ENCODE measurements around the gene TEX11. TPM values are rescaled to one million over a fixed set of nuclear protein-coding genes. Genes with fewer than 3 reads are reported as not detected.
"Not testable (repeated sequence)": the region's sequence is repeated elsewhere in the genome, so short reads cannot be mapped to it uniquely, and the experiment has no call there.

Gene TEX11
- total RNA-seq, 4 donors from 2014 or later, result not detected

- 43 to 64% methylated on average over 2 of the region's 2 CpGs for WGBS, 2 donors
- no peak for DNase-seq (ENCODE audit: low spot score in 2 of 2)
- intact Hi-C loops (cut with DNase I; ENCODE audit: low total_unique reads), result no loop called here
Observed at GRCh38 chrX:70774223-70774622, 134.3 kb downstream of the TEX11 start.

GRCh38 chrX:70769659-70770227, 138.8 kb downstream of the TEX11 start:
- 21 to 26% methylated on average over 3 of the region's 3 CpGs for WGBS, 2 donors
- no peak for DNase-seq (ENCODE audit: low spot score in 2 of 2)
- intact Hi-C loops (cut with DNase I; ENCODE audit: low total_unique reads), result loop anchor here (5.0 kb wide), 1 partner anchor 1293 kb away; no protein-coding TSS in a partner anchor
- no peak overlapping the region for H3K4me3 ChIP-seq (ENCODE audit: low read depth, poor library complexity, severe bottlenecking)
- no peak for TF ChIP-seq CTCF (IDR thresholded peaks at IDR 0.05)
- TF ChIP-seq POLR2A (IDR thresholded peaks at IDR 0.05), result no peak

More at GRCh38 chrX:70774223-70774622, 134.3 kb downstream of the TEX11 start:
- TF ChIP-seq CTCF (IDR thresholded peaks at IDR 0.05) (no peak), POLR2A (IDR thresholded peaks at IDR 0.05) (no peak)
- no peak overlapping the region for H3K4me3 ChIP-seq (ENCODE audit: low read depth, poor library complexity, severe bottlenecking)

GRCh38 chrX:70762285-70762684, 146.2 kb downstream of the TEX11 start:
- intact Hi-C loops (cut with DNase I; ENCODE audit: low total_unique reads), result no loop called here
- TF ChIP-seq CTCF (IDR thresholded peaks at IDR 0.05) (no peak), POLR2A (IDR thresholded peaks at IDR 0.05) (no peak)
- WGBS, 2 donors, result 43 to 56% methylated on average over 10 of the region's 10 CpGs
- no peak for DNase-seq (ENCODE audit: low spot score in 2 of 2)
- H3K4me3 ChIP-seq (ENCODE audit: low read depth, poor library complexity, severe bottlenecking), result no peak overlapping the region

- no peak for TF ChIP-seq POLR2A (IDR thresholded peaks at IDR 0.05)
- no peak for TF ChIP-seq CTCF (IDR thresholded peaks at IDR 0.05)
- intact Hi-C loops (cut with DNase I; ENCODE audit: low total_unique reads), result no loop called here
- no peak for DNase-seq (ENCODE audit: low spot score in 2 of 2)
- 71% methylated on average over 12 of the region's 12 CpGs; no CpG with 5 or more reads in 1 of the 2 donors for WGBS, 2 donors
- no peak overlapping the region for H3K4me3 ChIP-seq (ENCODE audit: low read depth, poor library complexity, severe bottlenecking)
Observed at GRCh38 chrX:70755850-70756249, 152.7 kb downstream of the TEX11 start.

GRCh38 chrX:70754169-70754848, 154.2 kb downstream of the TEX11 start:
- TF ChIP-seq CTCF (IDR thresholded peaks at IDR 0.05) (no peak), POLR2A (IDR thresholded peaks at IDR 0.05) (no peak)
- no peak overlapping the region for H3K4me3 ChIP-seq (ENCODE audit: low read depth, poor library complexity, severe bottlenecking)
- WGBS, 2 donors, result 66 to 75% methylated on average over 2 of the region's 2 CpGs
- intact Hi-C loops (cut with DNase I; ENCODE audit: low total_unique reads), result no loop called here
- DNase-seq (ENCODE audit: low spot score in 2 of 2), result no peak

GRCh38 chrX:70733774-70734173, 174.7 kb downstream of the TEX11 start:
- H3K4me3 ChIP-seq (ENCODE audit: low read depth, poor library complexity, severe bottlenecking); DNase-seq (ENCODE audit: low spot score in 2 of 2); intact Hi-C loops (cut with DNase I; ENCODE audit: low total_unique reads): not testable (repeated sequence)
- WGBS, 2 donors, result 97% methylated on average over 5 of the region's 5 CpGs

- H3K4me3 ChIP-seq (ENCODE audit: low read depth, poor library complexity, severe bottlenecking); intact Hi-C loops (cut with DNase I; ENCODE audit: low total_unique reads); DNase-seq (ENCODE audit: low spot score in 2 of 2): not testable (repeated sequence)
- 81 to 100% methylated on average over 1 of the region's 1 CpG for WGBS, 2 donors
Observed at GRCh38 chrX:70727961-70728360, 180.6 kb downstream of the TEX11 start.

Measured in lower leg skin (tissue), 4 donors.